ENCODE measurements around the gene TEX19.

TEX19 gene

GRCh38 chr17:82353484-82353883, 5.6 kb upstream of the TEX19 start:
- Histone ChIP-seq H3K4me3 (replicated peaks; ENCODE audit: insufficient read depth, low read length) (no peak overlapping the region), H3K27ac (replicated peaks) (no peak overlapping the region), H3K27me3 (ENCODE audit: insufficient read depth, poor library complexity, severe bottlenecking) (no peaks in the 10 kb centered on the region)
- TF ChIP-seq SPI1 (IDR thresholded peaks at IDR 0.05; ENCODE audit: borderline replicate concordance, low read depth) (no peak), REST (IDR thresholded peaks at IDR 0.05; ENCODE audit: insufficient replicate concordance, low read depth) (no peak), POLR2AphosphoS5 (IDR thresholded peaks at IDR 0.05; ENCODE audit: low read depth) (no peak), GABPA (IDR thresholded peaks at IDR 0.05; ENCODE audit: low read depth) (no peak)
- TF ChIP-seq, protein P1, sequence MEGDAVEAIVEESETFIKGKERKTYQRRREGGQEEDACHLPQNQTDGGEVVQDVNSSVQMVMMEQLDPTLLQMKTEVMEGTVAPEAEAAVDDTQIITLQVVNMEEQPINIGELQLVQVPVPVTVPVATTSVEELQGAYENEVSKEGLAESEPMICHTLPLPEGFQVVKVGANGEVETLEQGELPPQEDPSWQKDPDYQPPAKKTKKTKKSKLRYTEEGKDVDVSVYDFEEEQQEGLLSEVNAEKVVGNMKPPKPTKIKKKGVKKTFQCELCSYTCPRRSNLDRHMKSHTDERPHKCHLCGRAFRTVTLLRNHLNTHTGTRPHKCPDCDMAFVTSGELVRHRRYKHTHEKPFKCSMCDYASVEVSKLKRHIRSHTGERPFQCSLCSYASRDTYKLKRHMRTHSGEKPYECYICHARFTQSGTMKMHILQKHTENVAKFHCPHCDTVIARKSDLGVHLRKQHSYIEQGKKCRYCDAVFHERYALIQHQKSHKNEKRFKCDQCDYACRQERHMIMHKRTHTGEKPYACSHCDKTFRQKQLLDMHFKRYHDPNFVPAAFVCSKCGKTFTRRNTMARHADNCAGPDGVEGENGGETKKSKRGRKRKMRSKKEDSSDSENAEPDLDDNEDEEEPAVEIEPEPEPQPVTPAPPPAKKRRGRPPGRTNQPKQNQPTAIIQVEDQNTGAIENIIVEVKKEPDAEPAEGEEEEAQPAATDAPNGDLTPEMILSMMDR (IDR thresholded peaks at IDR 0.05; ENCODE audit: insufficient read depth, low read length) = no peak
- DNase-seq (ENCODE audit: low read depth in 1 of 2, low spot score in 1 of 2) = no peak

GRCh38 chr17:82354804-82355308, 4.2 kb upstream of the TEX19 start:
- Histone ChIP-seq H3K27ac (replicated peaks) (no peak overlapping the region), H3K4me3 (replicated peaks; ENCODE audit: insufficient read depth, low read length) (no peak overlapping the region), H3K27me3 (ENCODE audit: insufficient read depth, poor library complexity, severe bottlenecking) (no peaks in the 10 kb centered on the region)
- TF ChIP-seq, protein P1 (IDR thresholded peaks at IDR 0.05; ENCODE audit: insufficient read depth, low read length) = no peak
- TF ChIP-seq REST (IDR thresholded peaks at IDR 0.05; ENCODE audit: insufficient replicate concordance, low read depth) (no peak), POLR2AphosphoS5 (IDR thresholded peaks at IDR 0.05; ENCODE audit: low read depth) (no peak), SPI1 (IDR thresholded peaks at IDR 0.05; ENCODE audit: borderline replicate concordance, low read depth) (no peak), GABPA (IDR thresholded peaks at IDR 0.05; ENCODE audit: low read depth) (no peak)
- no peak for DNase-seq (ENCODE audit: low read depth in 1 of 2, low spot score in 1 of 2)

DNA sequence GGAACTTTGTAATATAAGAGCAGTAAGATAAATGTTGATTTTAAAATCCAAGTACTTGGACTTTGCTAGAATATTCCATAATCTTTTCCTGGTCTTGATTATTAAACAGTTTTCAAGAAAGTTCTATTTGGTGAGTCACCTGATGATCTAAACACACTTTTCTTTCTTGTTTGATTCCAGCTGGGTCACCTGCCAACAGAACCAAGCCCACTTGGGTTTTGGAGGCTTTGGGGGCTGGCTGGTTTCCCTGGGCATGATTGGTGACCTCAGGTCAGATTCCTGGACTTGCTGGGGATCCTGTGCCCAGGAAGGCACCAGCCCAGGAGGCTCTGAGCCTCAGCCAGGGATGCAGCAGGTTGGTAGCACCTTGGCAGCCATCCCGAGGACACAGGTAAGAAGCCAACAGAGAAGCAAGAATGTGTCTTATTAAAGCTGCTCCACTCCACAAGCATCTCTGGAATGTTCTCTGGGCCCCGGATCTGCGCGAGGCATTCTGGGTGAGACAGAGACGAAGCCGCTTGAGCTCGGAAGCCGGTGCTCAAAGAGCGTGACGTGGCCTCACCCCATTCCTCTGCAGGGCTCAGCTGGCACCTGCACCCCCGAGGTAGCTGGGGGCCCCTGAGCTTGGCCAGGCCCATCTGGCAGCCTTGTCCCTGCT, 3.1 kb upstream of the TEX19 start:
- no peak for DNase-seq (ENCODE audit: low read depth in 1 of 2, low spot score in 1 of 2)
- TF ChIP-seq GABPA (IDR thresholded peaks at IDR 0.05; ENCODE audit: low read depth) (no peak), REST (IDR thresholded peaks at IDR 0.05; ENCODE audit: insufficient replicate concordance, low read depth) (no peak), POLR2AphosphoS5 (IDR thresholded peaks at IDR 0.05; ENCODE audit: low read depth) (no peak), SPI1 (IDR thresholded peaks at IDR 0.05; ENCODE audit: borderline replicate concordance, low read depth) (no peak)
- TF ChIP-seq, protein P1 (IDR thresholded peaks at IDR 0.05; ENCODE audit: insufficient read depth, low read length) = no peak
- Histone ChIP-seq H3K27me3 (ENCODE audit: insufficient read depth, poor library complexity, severe bottlenecking) (no peaks in the 10 kb centered on the region), H3K4me3 (replicated peaks; ENCODE audit: insufficient read depth, low read length) (no peak overlapping the region), H3K27ac (replicated peaks) (no peak overlapping the region)

Data from HL-60 (cell line).